GM23338 (cell line): ENCODE results near the gene FOXD4L6. TPM values are rescaled to one million over a fixed set of nuclear protein-coding genes. Genes with fewer than 3 reads are reported as not detected.
"Not testable (repeated sequence)": the region's sequence is repeated elsewhere in the genome, so short reads cannot be mapped to it uniquely, and the experiment has no call there.

Source experiments
- ATAC-seq: fragments of 200-7000 bp; cut with Tn5 transposase; 3 replicates; pipeline ENCODE4 v1.9.1; 2020
- DNase-seq: peaks from one replicate; pipeline ENCODE4 v3.0.0-alpha.2; 2015; ENCODE audit warnings: low spot score
- H2AFZ ChIP-seq: fragments of 200-600 bp; sonication (generic); 2 replicates; pipeline ENCODE4 v1.8.0; 2016; ENCODE audit warnings: antibody characterized with exemption, mild to moderate bottlenecking, moderate library complexity
- H3F3A ChIP-seq: fragments of 200-600 bp; sonication (generic); replicated peaks from 2 replicates; pipeline ENCODE4 v1.8.0; 2017; ENCODE audit warnings: antibody characterized with exemption, mixed run types, low read depth
- H3K27ac ChIP-seq: fragments of 200-600 bp; sonication (generic); 2 replicates; pipeline ENCODE4 v1.6.1; 2016; ENCODE audit warnings: low read depth
- H3K27me3 ChIP-seq: fragments of 200-600 bp; sonication (generic); 2 replicates; pipeline ENCODE4 v1.8.0; 2016; ENCODE audit warnings: mild to moderate bottlenecking, mixed run types, moderate library complexity; ENCODE audit not compliant: insufficient read depth
- H3K36me3 ChIP-seq: fragments of 200-600 bp; sonication (generic); 2 replicates; pipeline ENCODE4 v1.8.0; 2016; ENCODE audit warnings: mild to moderate bottlenecking; ENCODE audit not compliant: insufficient read depth
- H3K4me1 ChIP-seq: fragments of 200-600 bp; sonication (generic); 2 replicates; pipeline ENCODE4 v1.8.0; 2016; ENCODE audit warnings: mild to moderate bottlenecking, moderate library complexity; ENCODE audit not compliant: insufficient read depth
- H3K4me2 ChIP-seq: fragments of 200-600 bp; sonication (generic); 2 replicates; pipeline ENCODE4 v1.7.1; 2017; ENCODE audit warnings: mixed run types
- H3K4me3 ChIP-seq: fragments of 200-600 bp; sonication (generic); 2 replicates; pipeline ENCODE4 v1.6.1; 2016; ENCODE audit warnings: mixed run types
- H3K79me2 ChIP-seq: fragments of 200-600 bp; sonication (generic); replicated peaks from 2 replicates; pipeline ENCODE4 v1.8.0; 2017; ENCODE audit warnings: mild to moderate bottlenecking; ENCODE audit not compliant: insufficient read depth
- H3K9me2 ChIP-seq: fragments of 200-600 bp; sonication (generic); 2 replicates; pipeline ENCODE4 v1.8.0; 2017; ENCODE audit not compliant: insufficient read depth
- H4K20me1 ChIP-seq: fragments of 200-600 bp; sonication (generic); replicated peaks from 2 replicates; pipeline ENCODE4 v1.8.0; 2017; ENCODE audit warnings: mild to moderate bottlenecking; ENCODE audit not compliant: insufficient read depth
- H3K27ac Mint-ChIP-seq: 2 replicates; pipeline ENCODE4 v1.8.0; 2020; ENCODE audit warnings: inconsistent platforms, mild to moderate bottlenecking, moderate library complexity, mixed read lengths
- H3K27me3 Mint-ChIP-seq: 3 replicates; pipeline ENCODE4 v1.8.0; 2022; ENCODE audit warnings: low read depth, mild to moderate bottlenecking, moderate library complexity, mixed read lengths, inconsistent platforms; ENCODE audit not compliant: insufficient read depth, poor library complexity
- H3K36me3 Mint-ChIP-seq: 3 replicates; pipeline ENCODE4 v1.8.0; 2021; ENCODE audit warnings: low read depth, mild to moderate bottlenecking, inconsistent platforms, moderate library complexity, mixed read lengths
- H3K4me1 Mint-ChIP-seq: 3 replicates; pipeline ENCODE4 v1.8.0; 2020; ENCODE audit warnings: mild to moderate bottlenecking, inconsistent platforms, mixed read lengths
- H3K4me3 Mint-ChIP-seq: 3 replicates; pipeline ENCODE4 v1.8.0; 2021; ENCODE audit warnings: moderate library complexity, mild to moderate bottlenecking, inconsistent platforms, mixed read lengths
- H3K9me3 Mint-ChIP-seq: 3 replicates; pipeline ENCODE4 v1.8.0; 2020; ENCODE audit warnings: moderate library complexity, mild to moderate bottlenecking, inconsistent platforms, mixed read lengths
- polyA plus RNA-seq: library from polyadenylated mRNA; unstranded; fragments of >200 nt; fragmentation: Nextera tagmentation; extraction: Ambion mirVana; gene quantifications from 2 replicates; pipeline ENCODE4 v1.2.1, GENCODE V29; 2016
- total RNA-seq: library from RNA; depleted of rRNA; stranded (reverse); fragments of >200 nt; shearing (Covaris generic); gene quantifications from 2 replicates; pipeline ENCODE4 v1.2.3, GENCODE V29; 2014; rRNA removed

FOXD4L6 gene
- total and polyA plus RNA-seq, 2 experiments from 2014 or later, result 0.21 TPM; not detected in 1

- H3K27ac ChIP-seq, H3K79me2 ChIP-seq, H3K4me3 ChIP-seq, H3K4me1 ChIP-seq, H3K27ac Mint-ChIP-seq, H4K20me1 ChIP-seq, H3K36me3 Mint-ChIP-seq, H3K9me2 ChIP-seq, H3F3A ChIP-seq, H2AFZ ChIP-seq, ATAC-seq, H3K4me3 Mint-ChIP-seq, H3K4me1 Mint-ChIP-seq, H3K36me3 ChIP-seq, DNase-seq, H3K4me2 ChIP-seq, H3K9me3 Mint-ChIP-seq: not testable (repeated sequence)
- H3K27me3 ChIP-seq, result peaks cover 80% of the 10 kb centered on the region
- H3K27me3 Mint-ChIP-seq, result peaks cover 30% of the 10 kb centered on the region
These were observed 49.0 kb downstream of the FOXD4L6 start for GRCh38 chr9:41079464-41079863.

GRCh38 chr9:41077586-41077985 lies 50.9 kb downstream of the FOXD4L6 start:
- H4K20me1 ChIP-seq, H3K79me2 ChIP-seq, H3K4me1 ChIP-seq, DNase-seq, H3K27ac Mint-ChIP-seq, H3K9me3 Mint-ChIP-seq, H3K27ac ChIP-seq, H3K36me3 Mint-ChIP-seq, H3K36me3 ChIP-seq, H3K4me1 Mint-ChIP-seq, H3K4me2 ChIP-seq, H2AFZ ChIP-seq, H3F3A ChIP-seq, H3K4me3 ChIP-seq, ATAC-seq, H3K9me2 ChIP-seq, H3K4me3 Mint-ChIP-seq: not testable (repeated sequence)
- H3K27me3 ChIP-seq, result peaks cover 87% of the 10 kb centered on the region
- peaks cover 45% of the 10 kb centered on the region for H3K27me3 Mint-ChIP-seq

Other genes starting within 250 kb of the FOXD4L6 start
- 7.7 and 13.3 TPM in 2 replicates for gene ZNG1F, start 60.6 kb upstream of the FOXD4L6 start, total RNA-seq
- 14.0 and 18.3 TPM in 2 replicates for gene ZNG1F, start 60.6 kb upstream of the FOXD4L6 start, polyA plus RNA-seq